ENCODE data around the gene CCDC149.

The CCDC149 gene

DNA sequence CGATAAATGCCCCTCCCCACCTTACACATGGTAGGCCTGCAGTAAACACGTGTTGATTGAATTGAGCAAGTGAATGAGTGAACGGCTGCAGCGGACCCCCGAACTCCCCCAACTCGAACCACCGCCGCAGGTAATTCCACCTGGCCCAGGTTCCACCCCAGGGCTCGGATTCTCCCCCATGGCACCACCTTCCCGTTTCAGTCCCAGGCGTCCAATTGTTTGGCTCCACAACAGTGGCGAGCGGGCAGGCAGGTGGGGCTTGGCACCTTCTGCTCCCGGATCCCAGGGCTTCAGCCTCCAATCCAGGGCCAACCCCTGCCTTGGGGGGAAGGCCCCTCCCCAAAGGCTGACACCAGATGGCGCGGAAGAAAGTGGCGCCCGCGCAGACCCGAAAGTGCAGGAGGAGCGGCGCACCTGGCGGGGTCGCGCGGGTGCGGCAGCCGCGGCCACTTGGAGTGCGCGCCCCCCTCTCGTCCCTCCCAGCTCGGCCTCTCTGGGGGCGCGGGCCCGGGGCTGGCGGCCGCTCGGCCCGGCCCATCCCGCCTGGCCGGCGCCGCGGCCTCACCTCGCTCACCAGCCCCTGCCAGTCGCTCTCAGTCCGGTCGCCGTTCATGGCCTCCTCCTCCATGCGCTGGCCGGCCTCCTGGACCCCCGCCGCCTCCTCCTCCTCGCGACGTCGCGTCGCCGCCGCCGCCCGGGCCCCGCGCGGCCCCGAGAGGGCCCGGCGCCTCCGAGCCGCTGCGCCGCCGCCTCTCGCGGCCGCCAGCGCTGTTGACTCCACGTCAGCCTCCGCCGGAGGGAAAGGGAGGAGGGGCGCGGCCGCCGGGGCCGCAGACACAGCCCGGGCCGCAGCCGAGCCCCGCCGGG is at the start of gene CCDC149:
CCDC149 (minus strand) TSS at position 791 of the 867 bp plus-strand sequence; CDS start at position 613, 178 bp downstream.
- DNase-seq (ENCODE audit: low spot score), result peak; percentile 36
- TF ChIP-seq, protein P1, sequence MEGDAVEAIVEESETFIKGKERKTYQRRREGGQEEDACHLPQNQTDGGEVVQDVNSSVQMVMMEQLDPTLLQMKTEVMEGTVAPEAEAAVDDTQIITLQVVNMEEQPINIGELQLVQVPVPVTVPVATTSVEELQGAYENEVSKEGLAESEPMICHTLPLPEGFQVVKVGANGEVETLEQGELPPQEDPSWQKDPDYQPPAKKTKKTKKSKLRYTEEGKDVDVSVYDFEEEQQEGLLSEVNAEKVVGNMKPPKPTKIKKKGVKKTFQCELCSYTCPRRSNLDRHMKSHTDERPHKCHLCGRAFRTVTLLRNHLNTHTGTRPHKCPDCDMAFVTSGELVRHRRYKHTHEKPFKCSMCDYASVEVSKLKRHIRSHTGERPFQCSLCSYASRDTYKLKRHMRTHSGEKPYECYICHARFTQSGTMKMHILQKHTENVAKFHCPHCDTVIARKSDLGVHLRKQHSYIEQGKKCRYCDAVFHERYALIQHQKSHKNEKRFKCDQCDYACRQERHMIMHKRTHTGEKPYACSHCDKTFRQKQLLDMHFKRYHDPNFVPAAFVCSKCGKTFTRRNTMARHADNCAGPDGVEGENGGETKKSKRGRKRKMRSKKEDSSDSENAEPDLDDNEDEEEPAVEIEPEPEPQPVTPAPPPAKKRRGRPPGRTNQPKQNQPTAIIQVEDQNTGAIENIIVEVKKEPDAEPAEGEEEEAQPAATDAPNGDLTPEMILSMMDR (IDR thresholded peaks at IDR 0.05; ENCODE audit: extremely low read depth, missing control alignments), result no peak

DNA sequence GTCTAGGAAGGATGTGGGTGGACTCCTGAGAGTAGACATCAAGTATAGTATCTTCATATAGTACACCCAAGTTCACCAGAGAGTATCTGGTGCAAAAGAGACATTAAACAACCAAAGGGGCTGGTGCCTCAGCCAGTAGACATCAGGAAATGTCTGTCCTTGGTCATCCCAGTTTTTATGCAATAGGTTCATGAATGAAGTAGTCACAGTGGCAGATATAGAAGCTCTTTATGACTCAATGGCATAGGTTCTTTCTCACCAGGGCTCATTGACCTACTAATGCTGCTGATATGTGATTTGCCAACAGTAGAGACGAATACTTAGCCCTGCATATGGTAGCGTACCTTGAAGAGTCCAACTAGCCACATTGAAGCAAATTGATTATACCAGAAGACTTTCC is 45.0 kb upstream of the CCDC149 start:
- TF ChIP-seq, protein P1 (IDR thresholded peaks at IDR 0.05; ENCODE audit: extremely low read depth, missing control alignments), result no peak
- DNase-seq (ENCODE audit: low spot score), result no peak

DNA sequence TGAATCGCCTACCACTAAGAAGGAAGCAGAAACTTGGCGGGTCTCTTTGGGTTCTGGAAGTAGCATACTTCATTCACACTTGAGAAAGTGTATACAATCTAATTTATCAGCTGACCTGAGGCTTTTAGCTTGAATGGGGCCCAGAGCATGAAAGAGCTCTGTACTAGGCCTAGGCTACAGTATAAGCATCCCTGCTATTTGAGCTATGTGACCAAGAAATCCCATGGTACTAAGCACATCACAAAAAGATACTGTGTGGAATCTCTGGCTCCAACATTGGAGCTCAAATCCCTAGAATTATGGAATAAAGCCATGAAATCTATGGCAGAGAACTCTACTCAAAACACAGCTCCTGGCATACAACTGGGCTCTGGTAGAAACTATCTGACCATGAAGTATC is 43.9 kb upstream of the CCDC149 start:
- TF ChIP-seq, protein P1 (IDR thresholded peaks at IDR 0.05; ENCODE audit: extremely low read depth, missing control alignments), result no peak
- no peak for DNase-seq (ENCODE audit: low spot score)

DNA sequence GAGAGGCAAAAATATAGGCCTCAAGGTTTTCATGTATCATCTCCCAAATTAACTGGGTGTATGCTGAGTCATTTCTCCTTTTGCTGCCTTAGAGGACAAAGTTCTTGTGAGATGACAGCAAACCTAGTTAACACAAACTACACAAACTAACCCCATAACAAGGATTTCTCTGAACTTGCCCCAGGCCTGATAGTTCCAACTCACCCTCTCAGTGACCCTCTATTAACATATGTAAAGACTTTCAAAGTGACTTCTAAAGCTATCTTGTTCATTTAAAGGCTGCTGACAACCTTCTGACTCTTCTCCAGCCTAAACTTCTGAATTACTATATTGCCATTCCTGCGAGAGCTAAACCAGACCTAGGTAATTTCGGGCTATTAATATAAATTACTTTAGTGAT is 43.2 kb upstream of the CCDC149 start:
- no peak for DNase-seq (ENCODE audit: low spot score)
- TF ChIP-seq, protein P1 (IDR thresholded peaks at IDR 0.05; ENCODE audit: extremely low read depth, missing control alignments), result no peak

DNA sequence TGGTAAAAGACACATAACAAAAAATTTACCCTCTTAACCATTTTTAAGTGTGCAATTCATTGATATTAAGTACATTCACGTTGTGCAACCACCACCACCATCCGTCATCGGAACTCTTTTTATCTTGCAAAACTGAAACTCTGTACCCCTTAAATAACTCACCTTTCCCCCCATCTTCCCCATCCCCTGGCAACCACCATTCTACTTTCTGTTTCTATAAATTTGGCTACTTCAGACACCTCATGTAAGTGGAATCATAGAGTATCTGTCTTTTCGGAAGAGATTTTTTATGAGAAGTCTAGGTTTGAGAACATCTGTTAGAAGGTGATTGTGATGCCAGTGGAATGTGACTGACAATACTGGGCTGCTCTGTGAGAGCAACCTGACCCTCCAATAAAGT is 39.8 kb upstream of the CCDC149 start:
- TF ChIP-seq, protein P1 (IDR thresholded peaks at IDR 0.05; ENCODE audit: extremely low read depth, missing control alignments), result no peak
- no peak for DNase-seq (ENCODE audit: low spot score)

DNA sequence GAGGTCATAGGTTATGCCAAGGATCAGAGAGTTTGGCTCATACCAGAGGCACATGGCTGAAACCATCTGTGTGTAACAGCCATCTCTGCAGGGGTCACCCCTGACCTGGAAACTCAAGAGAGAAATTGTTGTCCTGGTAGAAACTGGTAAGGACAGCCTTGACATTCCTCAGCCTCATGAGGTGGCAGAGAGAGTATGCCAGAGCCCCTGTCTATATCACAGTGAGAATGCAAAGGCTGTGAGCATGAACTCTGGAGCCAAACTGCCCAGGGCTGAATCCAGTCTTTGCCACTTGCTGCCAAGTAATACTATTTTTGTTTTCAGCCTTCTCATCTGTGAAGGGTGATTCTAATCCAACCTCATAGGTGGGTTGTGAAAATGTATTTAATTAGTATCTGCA is 37.1 kb upstream of the CCDC149 start:
- TF ChIP-seq, protein P1 (IDR thresholded peaks at IDR 0.05; ENCODE audit: extremely low read depth, missing control alignments), result no peak
- DNase-seq (ENCODE audit: low spot score), result no peak

DNA sequence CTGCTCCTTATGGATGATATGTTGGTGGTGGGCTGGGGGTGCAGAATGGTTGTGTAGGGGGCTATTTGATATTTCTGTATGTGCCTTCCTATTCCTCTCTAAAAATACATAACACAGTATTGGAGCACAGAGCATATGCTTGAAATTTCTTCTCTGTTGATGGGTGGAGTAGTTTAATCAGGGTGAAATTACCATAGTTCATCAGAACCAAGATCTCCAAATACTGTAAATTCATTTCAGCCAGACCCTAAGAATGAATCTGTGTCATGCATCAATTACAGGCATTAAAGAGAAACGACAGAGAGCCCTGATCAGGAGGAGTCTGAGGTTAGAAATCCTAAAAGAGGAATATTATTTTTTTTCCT is 25.1 kb upstream of the CCDC149 start:
- DNase-seq (ENCODE audit: low spot score), result no peak
- TF ChIP-seq, protein P1 (IDR thresholded peaks at IDR 0.05; ENCODE audit: extremely low read depth, missing control alignments), result no peak
